HG02943 (cell line): Measurements from ENCODE around the gene HOXB4.

Source experiments
- ATAC-seq: cut with Tn5 transposase; IDR thresholded peaks from one replicate; pipeline ENCODE4 v1.9.1; 2021; ENCODE audit warnings: mild to moderate bottlenecking, low read depth, moderate library complexity; ENCODE audit not compliant: unreplicated experiment

Gene HOXB4

DNA sequence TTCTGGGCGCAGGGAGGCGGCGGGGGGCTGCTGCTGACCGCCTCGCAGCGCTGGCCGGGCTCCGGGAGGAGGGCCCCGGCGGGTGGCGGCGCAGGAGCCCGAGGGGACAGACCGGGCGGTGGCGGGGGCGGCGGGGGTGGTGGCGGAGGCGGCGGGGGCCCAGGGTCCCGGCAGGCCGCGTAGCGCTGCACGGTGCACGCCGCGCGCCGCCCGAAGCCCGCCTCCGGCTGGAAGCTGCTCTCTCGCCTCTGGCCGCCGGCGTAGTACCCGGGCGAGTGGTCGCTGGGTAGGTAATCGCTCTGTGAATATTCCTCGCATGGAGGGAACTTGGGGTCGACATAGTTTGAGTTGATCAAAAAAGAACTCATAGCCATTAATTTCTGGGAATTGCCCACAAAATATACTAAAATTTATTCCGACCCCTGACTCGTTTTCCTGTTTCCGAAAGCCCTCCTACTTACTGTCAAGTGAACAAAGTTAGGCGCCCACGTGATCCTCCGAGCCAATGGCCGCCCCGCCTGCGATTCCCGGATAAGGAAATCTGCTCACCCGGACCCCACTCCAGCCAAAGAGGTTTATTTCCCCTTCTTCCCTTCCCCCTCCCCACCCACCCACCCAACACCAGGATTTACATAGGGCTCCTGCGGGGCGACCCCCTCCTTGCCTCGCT is at the start of gene HOXB4:
Gene HOXB4 (minus strand): TSS at position 405 of the 670 bp plus-strand sequence. CDS start 31 bp downstream, at position 374.
- no peak for ATAC-seq

DNA sequence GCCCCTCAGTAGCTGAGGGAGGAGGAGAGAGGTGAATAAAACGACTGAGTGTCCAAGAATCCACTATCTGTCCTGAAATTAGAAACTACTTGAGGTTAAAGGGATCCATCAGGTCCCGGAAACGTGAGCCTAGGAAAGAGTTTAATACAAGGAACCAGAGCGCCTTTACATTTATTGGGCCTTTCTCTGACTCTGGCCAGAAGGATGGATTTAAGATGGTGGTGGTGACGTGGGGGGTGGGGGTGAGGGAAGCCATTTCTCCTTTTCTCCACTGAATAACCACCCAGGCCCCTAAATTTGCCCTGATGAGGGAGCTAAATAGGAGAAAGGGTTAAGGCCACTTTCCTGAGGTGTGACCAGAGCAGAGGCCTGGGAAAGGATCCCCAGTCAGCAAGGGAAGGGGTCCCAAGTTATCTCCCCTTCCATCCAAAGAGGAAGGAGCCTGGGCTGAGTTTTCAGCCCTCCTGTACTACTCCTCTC is 49.0 kb upstream of the HOXB4 start:
- ATAC-seq, result no peak

DNA sequence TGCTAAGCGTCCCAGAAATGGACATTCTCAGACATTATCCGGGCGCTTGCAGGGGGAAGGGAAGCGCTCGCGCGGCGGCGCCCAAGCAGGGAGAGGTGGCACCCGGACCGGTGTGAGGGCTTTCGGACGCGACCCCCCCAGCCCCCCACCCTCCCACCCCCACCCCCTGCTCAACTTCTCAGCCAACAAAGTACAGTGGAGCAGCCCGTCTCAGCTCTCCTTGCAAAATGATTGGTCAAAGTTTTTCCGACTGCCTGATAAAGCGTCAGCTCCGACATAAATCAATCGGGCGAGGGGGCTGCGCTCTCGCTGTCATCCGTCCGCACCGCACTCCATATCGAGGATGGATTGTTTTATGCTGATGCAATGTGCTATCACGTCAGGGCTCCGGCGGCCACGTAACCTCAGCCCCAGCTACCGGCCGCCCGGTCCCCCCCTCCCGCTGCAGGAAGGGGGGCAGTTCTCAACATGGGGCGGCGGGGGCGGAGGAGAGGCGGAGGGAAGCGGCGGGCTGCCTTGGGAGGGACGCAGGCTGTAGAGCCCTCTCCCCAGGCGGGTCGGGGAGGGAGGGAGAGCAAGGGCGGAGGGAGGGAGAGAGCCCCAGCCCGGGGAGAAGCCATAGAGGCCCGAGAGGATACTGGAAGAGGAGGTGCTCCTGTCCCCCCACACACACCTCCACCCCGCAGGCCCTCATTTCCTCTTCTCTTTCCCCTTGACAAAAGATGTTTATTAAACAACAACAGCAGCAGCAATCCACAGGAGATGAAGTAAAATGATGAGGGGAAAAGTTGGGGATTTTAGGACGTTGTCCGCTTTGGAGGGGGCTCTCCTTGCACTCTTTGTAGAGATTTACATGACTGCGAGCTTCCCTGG is 48.3 kb upstream of the HOXB4 start, which contains the start of gene HOXB9:
Gene HOXB9 (minus strand): TSS at position 114 of the 873 bp plus-strand sequence. CDS start 89 bp downstream, at position 25.
- ATAC-seq, result no peak

DNA sequence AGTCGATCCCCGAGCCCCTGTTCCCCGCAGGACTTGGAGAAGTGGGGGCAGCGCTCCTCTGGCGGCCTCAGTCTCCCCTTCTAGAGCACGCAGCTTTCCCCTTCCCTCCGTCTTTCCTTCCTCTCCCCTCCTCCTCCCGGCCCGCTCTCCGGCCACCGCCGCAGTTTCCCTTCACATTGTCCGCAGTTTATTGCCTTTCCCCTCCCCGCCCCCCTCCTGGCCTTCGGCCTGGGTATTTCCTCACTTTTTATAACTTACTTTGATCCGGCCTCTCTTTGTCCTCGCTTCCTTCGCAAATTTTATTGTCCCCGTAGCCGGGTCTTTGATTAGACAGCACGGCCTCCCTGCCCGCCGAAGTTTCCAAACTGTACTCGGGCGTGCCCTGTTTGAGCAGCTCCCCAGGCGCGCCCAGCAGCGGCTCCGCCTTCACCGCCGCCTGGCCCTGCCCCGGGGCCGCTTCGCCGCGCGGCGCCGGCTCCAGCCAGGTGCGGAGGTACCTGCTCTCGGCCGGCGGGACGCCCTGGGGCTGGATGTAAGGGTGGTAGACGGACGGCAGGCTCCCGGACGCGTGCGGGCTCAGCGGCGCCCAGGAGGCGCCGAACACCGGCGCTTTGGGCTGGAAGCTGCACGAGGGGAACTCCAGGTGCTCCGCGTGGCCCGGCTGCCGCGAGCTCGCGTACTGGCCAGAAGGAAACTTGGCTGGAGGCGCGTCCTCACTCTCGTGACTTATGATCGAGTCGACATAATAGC is 47.5 kb upstream of the HOXB4 start:
- no peak for ATAC-seq

DNA sequence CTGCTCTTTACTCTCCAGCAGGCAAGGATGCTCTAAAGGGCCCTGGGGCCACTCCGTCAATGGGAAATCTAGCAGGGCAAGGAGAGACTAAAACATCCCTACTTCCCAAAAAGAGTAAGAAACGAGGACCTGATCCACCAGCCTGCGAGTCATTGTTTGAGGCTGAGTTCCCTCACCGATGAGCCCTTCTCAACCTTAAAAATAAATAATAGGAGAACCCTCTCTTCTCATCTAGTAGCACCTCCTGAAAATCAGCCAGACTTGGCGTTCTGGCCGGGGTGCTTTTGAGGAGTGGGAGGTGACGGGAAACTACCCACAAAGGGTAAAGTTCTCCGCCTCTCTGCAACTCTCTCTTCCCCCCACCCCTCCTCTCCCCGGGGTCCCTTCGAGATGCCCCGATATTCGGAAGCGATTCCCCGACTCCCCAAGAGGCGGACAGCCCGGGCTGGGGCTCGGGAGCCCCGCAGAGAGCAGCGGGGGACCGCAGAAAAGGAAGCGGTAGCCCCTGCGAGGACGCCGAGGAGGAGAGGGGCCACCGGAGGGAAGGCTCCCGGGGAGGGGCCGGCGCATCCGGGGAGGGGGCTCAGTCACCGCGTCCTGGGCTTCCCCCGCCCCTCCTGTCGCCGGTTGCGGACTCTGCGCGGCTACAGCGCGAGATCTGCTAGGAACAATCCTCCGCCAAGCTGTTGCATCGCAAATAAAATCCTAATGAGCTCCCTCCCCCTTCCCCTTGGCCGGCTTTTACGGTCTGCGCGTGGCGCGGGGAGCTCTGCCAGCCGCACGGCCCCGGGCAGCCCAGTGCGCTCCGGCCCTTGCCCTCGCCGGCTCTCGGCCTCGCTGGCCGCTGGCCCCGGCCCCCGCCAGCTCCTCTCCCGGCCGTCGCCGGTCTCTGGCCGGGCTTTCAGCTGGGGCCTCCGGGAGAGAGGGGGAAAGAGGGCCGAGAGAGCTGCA is 46.7 kb upstream of the HOXB4 start:
- no peak for ATAC-seq

DNA sequence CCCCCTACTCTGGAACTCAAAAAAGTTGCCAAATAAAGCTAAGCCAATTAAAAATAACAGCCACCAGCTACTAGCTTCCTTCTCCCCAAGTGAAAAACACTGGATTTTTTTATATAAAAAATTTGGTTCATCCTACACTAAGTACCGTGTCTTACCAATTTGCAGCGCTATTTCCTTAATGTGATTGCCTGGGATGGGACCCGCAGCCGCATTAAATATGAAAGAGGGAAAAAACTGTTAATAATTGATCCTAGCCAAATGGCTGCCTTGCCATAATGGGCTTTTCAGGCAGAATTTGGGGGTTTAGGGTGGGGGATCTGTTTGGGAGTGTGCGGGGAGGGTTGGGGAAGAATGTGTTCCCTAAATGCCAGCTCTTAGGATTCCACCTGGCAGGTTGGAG is 46.0 kb upstream of the HOXB4 start:
- ATAC-seq, result no peak

DNA sequence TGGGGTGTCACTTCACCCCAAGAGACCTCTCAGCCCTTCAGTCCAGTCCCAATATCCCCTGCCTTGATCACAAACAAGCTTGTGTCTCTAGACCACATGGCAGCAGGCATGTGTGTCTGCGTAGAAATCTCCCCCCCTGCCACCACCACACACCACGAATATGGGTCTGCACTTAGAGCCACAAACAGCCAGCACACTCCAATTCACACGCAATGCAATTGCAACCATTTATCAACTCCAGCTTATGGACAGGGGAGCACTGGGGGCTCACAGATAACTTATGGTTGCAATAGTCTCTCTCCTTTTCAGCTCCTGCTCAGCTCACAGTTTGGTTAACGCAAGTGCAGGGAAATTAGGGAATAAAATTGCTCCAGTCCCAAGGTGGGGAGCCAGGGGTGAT is 45.4 kb upstream of the HOXB4 start:
- no peak for ATAC-seq

DNA sequence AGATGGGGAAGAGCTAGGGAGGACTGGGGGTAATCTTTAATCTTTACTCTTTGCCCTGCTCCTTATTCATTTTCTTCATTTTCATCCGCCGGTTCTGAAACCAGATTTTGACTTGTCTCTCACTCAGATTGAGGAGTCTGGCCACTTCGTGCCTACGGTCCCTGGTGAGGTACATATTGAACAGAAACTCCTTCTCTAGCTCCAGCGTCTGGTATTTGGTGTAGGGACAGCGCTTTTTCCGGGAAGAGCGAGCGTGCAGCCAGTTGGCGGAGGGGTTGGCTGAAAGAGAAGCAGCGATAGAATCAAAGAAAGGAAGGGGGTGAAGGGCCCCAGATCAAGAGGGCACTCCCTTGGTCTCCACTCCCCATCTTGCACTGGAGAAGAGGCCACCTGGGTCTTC is 44.7 kb upstream of the HOXB4 start:
- ATAC-seq, result no peak

DNA sequence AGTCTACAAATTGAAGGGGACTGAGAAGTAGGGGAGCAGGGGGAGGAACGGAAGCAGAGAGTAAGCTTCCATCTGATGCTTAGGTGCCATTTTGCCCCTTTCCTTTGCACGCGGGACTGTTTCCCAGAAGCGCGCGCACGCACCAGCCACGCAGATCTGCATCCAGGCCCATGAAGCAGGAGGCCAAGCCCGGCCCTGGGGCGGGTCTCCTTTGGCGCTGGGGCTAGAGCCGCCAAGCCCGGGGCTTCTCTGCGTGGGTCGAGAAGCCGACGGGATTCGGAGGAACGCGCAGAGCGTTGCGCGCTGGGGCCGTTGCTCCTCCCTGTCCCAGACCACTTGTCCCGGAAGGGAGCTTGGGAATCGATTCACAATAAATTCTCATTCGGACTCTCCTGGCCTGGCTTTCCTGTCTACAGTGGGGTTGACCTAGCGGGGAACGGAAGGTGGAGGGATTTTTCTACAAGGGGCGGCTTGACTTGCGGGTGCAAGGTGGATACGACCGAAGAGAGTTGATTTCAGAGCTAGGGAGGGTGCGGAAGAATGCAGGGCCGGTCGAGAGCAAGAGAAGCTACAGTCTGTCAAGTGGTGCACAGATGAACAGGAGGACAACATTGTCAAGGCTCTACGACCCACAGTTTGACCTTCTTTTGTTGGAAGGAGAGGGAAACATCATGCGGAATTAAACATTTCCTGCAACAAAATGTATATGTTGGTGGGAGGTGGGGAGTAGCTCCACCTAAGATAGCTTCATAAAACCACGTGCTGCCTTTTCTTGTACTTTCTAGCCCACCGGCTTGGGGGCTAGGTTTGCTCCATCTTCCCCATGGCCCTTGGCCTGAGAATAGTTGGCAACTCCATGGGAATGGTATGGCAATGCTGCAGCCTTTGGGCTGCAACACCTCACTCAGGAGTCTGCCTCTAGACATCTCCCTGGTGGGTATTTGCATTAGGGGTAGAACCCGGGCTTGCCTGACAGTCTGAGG is 43.6 kb upstream of the HOXB4 start:
- ATAC-seq, result no peak

DNA sequence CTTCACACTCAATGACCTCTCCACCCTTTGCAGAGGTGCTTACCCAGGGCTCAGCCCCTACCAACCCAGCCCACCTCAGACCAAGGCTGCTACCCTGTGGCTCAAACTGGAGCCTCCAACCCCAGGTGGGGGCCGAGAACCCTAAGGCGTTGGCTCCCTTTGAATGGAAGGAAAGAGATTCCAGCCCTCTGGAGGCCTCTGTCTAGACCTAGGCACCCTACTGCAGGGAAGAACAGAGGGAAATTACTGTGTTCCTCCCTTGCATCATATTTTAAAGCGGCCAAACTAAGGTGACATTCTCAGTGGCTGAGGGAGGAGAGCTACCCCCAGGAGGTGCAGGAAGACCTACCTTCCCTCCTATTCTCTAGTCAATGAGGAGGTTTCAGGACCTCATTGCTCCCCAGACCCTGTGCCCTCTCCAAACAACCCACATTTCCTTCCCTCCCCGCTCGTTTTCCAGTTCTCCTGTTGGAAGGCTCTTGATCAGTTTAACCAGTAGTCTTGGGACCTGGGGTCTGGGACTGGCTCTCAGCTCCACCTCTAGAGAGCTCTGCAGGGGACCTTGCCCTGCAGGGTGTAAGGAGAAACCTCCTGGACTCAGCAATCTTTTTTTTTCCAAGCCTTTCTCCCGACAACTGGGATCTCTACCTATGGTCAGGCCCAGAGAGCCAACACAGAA is 42.5 kb upstream of the HOXB4 start:
- no peak for ATAC-seq

DNA sequence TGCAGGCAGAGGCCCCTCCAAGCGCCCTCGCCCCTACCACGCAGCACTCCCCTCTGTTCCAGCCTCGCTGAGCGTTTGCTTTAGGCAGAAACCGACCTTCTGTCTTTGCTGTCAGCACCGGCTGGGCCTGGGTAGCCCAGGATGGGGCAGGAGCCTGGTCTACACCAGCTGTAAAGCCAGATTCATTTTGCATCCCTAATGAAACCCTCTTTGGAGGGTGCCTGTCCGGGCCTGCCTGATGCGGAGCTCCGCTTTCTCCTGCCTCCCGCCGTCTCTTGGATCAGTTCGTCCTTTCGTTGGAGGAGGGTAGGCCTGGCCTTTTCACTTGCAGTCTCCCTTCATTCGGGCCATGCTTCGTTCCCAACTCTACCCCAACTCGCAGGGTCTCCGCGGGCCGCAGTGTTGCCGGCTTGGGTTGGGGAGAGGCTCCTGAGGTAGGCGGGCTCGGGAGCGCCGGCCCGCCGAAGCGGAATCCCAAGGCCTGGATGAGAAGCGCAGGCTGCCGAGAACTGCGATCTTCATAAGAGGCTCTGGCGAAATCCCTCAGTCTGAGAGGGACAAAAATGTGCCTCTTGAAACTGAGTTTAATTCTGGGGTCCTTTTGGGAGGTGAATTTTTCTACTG is 41.8 kb upstream of the HOXB4 start:
- no peak for ATAC-seq

DNA sequence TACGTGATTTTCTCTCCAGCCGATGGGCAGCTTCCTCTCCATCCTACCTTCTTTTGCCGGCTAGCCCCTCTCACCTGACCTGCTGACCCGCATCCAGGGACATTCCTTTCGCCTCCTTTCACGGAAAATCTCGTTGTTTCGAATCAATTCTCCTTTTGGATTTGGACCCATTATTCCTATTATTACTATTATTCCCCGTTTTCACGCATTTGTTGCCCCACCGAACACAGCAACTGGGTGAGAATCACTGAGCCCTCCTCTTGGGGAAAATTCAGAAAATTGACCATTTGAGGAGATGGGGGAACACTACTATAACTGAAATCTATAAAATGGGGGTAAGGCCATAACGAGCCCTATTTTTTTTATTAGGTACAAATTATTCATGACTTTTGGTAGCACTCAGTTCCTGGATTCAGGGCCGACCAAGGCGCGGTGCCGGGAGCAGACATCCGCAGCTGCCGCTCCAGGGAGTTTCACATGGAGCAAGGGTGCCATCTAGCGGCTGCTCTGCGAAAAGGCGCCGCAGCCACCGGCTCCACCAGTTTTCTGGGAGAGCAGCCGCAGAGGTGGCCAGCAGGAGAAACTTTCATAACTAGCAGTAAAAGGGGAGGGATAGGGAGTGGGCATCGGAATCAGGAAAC is 40.2 kb upstream of the HOXB4 start:
- ATAC-seq, result no peak

DNA sequence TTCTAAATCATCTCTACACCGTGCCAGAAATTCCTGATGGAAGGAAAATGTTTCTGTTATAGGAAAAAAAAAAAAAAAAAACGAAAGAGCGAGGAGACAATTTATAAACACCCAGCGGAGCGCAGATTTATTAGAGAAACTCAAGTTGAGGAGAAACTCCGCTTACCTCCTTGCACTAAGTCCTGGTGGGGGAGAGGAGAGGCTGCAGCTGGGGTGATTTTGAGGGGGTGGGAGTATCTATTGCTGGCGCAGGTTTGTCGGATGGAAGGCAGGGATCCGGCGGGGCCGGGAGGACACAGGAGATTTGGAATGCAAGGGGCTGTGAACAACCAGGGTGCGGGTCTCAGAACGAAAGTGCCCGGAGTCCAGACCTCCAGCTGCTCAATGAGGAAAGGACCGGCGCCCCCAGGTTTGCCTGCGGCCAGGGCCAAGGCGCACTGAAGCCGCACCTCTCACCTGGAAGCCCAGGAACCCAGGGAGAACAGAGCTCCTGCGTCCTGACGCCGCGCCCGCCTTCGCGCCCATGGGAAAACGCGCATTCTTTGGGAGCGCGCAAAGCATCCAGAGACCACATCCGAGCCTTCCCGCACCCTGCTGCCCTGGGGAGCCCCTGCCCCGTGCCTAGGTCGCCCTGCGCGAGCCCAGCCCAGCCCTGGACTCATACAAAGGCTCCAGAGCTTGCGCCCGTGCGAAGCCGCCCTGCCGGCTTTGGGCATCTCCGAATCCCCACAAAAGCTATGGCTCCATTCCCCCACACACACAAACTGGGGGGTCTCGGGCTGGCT is 39.5 kb upstream of the HOXB4 start:
- no peak for ATAC-seq

DNA sequence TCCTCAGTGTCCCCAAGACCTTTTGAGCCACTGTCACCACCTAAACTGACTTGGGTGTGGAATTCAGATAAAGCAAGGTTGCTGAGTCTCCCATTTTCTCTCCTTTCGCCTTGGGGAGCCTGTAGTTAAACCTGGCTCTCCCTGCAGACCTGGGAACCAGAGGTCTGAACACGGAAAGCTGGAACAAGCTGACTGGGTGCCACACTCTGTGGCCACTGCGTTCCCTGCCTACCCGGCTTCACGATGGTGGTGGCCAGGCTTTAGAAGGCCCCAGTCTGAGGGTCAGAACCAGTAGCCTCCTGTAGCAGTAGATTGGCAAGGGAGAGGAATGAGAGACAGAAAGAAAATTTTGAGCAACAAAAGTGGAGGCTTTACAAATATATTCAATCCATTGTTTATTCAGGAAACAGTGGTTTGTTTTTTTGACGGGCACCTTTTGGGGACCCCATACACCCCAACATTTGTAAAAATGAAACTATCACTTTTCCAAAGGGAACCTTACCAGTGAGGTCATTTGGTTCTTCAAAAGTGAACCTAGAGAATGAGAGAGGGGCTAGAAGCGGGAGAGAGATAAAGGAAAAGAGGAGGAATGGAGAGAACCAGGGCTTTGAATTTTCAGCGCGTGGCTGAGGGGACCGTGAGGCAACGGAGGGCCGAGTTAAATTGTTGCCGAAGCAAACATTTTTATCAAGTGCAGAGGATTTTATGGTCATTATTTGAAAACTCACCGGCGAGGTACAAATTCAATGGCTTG is 38.7 kb upstream of the HOXB4 start:
- no peak for ATAC-seq

DNA sequence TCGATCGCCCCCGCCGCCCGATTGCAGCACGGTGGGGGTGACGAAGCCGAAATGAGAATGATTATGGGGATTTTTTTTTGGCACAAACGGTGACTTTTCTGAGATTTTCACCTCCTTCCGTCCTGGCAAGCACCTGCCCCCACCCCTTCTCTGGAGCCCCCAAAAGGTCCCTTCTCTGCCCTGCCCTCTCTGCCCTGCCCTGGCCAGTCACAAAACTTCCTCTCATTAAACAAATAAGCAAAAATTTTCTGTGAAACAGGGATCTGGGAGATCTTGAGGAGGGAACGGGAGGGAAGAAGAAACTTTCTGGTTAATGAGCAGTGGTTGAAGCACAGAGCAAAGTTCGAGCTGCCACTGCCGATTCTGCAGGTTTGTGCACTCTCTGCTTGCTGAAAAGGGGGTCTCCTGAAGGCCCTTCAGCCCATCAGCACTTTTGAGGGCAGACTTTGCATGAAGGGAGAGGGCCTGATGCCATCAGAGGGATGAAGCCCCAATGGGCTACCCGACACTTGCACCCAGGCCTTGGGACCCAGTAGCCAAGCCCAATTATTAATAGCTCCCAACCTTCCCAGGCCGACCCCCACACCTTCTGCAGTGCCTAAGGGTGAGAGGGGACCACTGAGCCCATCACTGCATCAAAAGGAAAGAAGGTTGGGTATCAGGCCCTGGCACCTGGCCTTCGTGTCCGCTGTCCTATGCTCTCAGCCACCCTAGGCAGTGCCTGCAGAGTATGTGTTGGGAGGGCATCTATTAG is 38.0 kb upstream of the HOXB4 start:
- no peak for ATAC-seq
